Lower leg skin (tissue), 3 donors: Measurements from ENCODE around the gene KIF1B.

Experiments
- CTCF ChIP-seq, 3 donors: fragments of 450-650 bp; IDR thresholded peaks; one replicate each; pipeline ENCODE4 v1.5.1; 2016; ENCODE audit warnings: antibody characterized with exemption in 3 of 3, mild to moderate bottlenecking in 3 of 3, moderate library complexity in 2 of 3
- POLR2A ChIP-seq, 2 donors: fragments of 450-650 bp; IDR thresholded peaks; one replicate each; pipeline ENCODE4 v1.6.1; 2016 to 2017; ENCODE audit warnings: antibody characterized with exemption in 2 of 2, mild to moderate bottlenecking in 1 of 2, moderate library complexity in 1 of 2

GRCh38 chr1:10204003-10204642, 6.2 kb upstream of the KIF1B start:
- no peak for TF ChIP-seq CTCF (IDR thresholded peaks at IDR 0.05)
- no peak for TF ChIP-seq POLR2A (IDR thresholded peaks at IDR 0.05)
